Dendritic cell treated with granulocyte-macrophage colony-stimulating factor and Interleukin-4, amounts not matched to agents 40 ng/mL and 50 ng/mL, for 4 days (primary cell): ENCODE data around the gene RETREG3.
"Not testable (repeated sequence)": the region's sequence is repeated elsewhere in the genome, so short reads cannot be mapped to it uniquely, and the experiment has no call there.

Experiments used
- H3K27ac Mint-ChIP-seq: one replicate; pipeline ENCODE4 v1.8.0; 2022; ENCODE audit warnings: mild to moderate bottlenecking, mixed read lengths
- H3K27me3 Mint-ChIP-seq: one replicate; pipeline ENCODE4 v1.8.0; 2022; ENCODE audit warnings: mild to moderate bottlenecking, mixed read lengths
- H3K36me3 Mint-ChIP-seq: one replicate; pipeline ENCODE4 v1.8.0; 2022; ENCODE audit warnings: low read depth, mixed read lengths
- H3K4me1 Mint-ChIP-seq: one replicate; pipeline ENCODE4 v1.8.0; 2022; ENCODE audit warnings: low read depth, mixed read lengths
- H3K4me3 Mint-ChIP-seq: one replicate; pipeline ENCODE4 v1.8.0; 2022; ENCODE audit warnings: mild to moderate bottlenecking, moderate library complexity, mixed read lengths
- H3K9me3 Mint-ChIP-seq: one replicate; pipeline ENCODE4 v1.8.0; 2022; ENCODE audit warnings: mixed read lengths
- intact Hi-C: fragments of 100-400 bp; cut with micrococcal nuclease; formaldehyde crosslinking; loops from one replicate; pipeline ENCODE4 v1.15.0; 2022

RETREG3 gene

GRCh38 chr17:42559075-42559474, 50.1 kb downstream of the RETREG3 start:
- Mint-ChIP-seq H3K27ac (peak overlapping the region; percentile 23), H3K9me3 (no peaks in the 10 kb centered on the region), H3K4me1 (peaks cover 45% of the 10 kb centered on the region), H3K4me3 (no peak overlapping the region), H3K36me3 (peaks cover 32% of the 10 kb centered on the region), H3K27me3 (peaks cover 1% of the 10 kb centered on the region)
- intact Hi-C loops = no loop called here

GRCh38 chr17:42555961-42556617, 53.1 kb downstream of the RETREG3 start:
- Mint-ChIP-seq H3K36me3 (peaks cover 29% of the 10 kb centered on the region), H3K4me1 (peaks cover 44% of the 10 kb centered on the region)
- H3K4me3 Mint-ChIP-seq, H3K27ac Mint-ChIP-seq, H3K9me3 Mint-ChIP-seq, H3K27me3 Mint-ChIP-seq, intact Hi-C loops: not testable (repeated sequence)

- H3K36me3 Mint-ChIP-seq = peaks cover 35% of the 10 kb centered on the region
- H3K27ac Mint-ChIP-seq = peak overlapping the region; percentile 89
- intact Hi-C loops = no loop called here
- peaks cover 44% of the 10 kb centered on the region for H3K4me1 Mint-ChIP-seq
- H3K4me3 Mint-ChIP-seq = peak overlapping the region; percentile 99
- peaks cover 6% of the 10 kb centered on the region for H3K27me3 Mint-ChIP-seq
- no peaks in the 10 kb centered on the region for H3K9me3 Mint-ChIP-seq
Observed at GRCh38 chr17:42555122-42555622, 54.0 kb downstream of the RETREG3 start.

GRCh38 chr17:42554250-42555121, 54.7 kb downstream of the RETREG3 start:
- H3K36me3 Mint-ChIP-seq = peaks cover 35% of the 10 kb centered on the region
- H3K9me3 Mint-ChIP-seq = no peaks in the 10 kb centered on the region
- peaks cover 40% of the 10 kb centered on the region for H3K4me1 Mint-ChIP-seq
- H3K27me3 Mint-ChIP-seq = peaks cover 7% of the 10 kb centered on the region
- intact Hi-C loops = no loop called here
- H3K4me3 Mint-ChIP-seq = peak overlapping the region; percentile 99
- peak overlapping the region; percentile 89 for H3K27ac Mint-ChIP-seq

GRCh38 chr17:42553866-42554249, 55.3 kb downstream of the RETREG3 start:
- peak overlapping the region; percentile 99 for H3K4me3 Mint-ChIP-seq
- H3K36me3 Mint-ChIP-seq = peaks cover 35% of the 10 kb centered on the region
- intact Hi-C loops = no loop called here
- H3K9me3 Mint-ChIP-seq = no peaks in the 10 kb centered on the region
- peaks cover 44% of the 10 kb centered on the region for H3K4me1 Mint-ChIP-seq
- H3K27me3 Mint-ChIP-seq = peaks cover 13% of the 10 kb centered on the region
- peak overlapping the region; percentile 89 for H3K27ac Mint-ChIP-seq

GRCh38 chr17:42553161-42553818, 55.9 kb downstream of the RETREG3 start:
- peak overlapping the region; percentile 99 for H3K4me3 Mint-ChIP-seq
- H3K36me3 Mint-ChIP-seq = peaks cover 35% of the 10 kb centered on the region
- H3K4me1 Mint-ChIP-seq = peaks cover 47% of the 10 kb centered on the region
- H3K27me3 Mint-ChIP-seq = peaks cover 19% of the 10 kb centered on the region
- H3K27ac Mint-ChIP-seq = peak overlapping the region; percentile 89
- no peaks in the 10 kb centered on the region for H3K9me3 Mint-ChIP-seq
- intact Hi-C loops = no loop called here

- H3K9me3 Mint-ChIP-seq, intact Hi-C loops: not testable (repeated sequence)
- H3K36me3 Mint-ChIP-seq = peaks cover 39% of the 10 kb centered on the region
- H3K27me3 Mint-ChIP-seq = peaks cover 24% of the 10 kb centered on the region
- H3K4me1 Mint-ChIP-seq = peaks cover 47% of the 10 kb centered on the region
- H3K27ac Mint-ChIP-seq = peak within 1 kb of the TSS; percentile 89
- peak within 1 kb of the TSS; percentile 99 for H3K4me3 Mint-ChIP-seq
Observed at GRCh38 chr17:42552736-42553135, 56.4 kb downstream of the RETREG3 start, which contains the start of gene HSD17B1. HSD17B1 (plus strand) TSS chr17:42552923; CDS start chr17:42552934, 11 bp downstream.

GRCh38 chr17:42548993-42549755, 60.0 kb downstream of the RETREG3 start:
- intact Hi-C loops = no loop called here
- H3K27ac Mint-ChIP-seq = no peak overlapping the region

GRCh38 chr17:42548070-42548837, 60.9 kb downstream of the RETREG3 start:
- H3K27ac Mint-ChIP-seq = no peak overlapping the region
- no peaks in the 10 kb centered on the region for H3K9me3 Mint-ChIP-seq
- peaks cover 57% of the 10 kb centered on the region for H3K36me3 Mint-ChIP-seq
- peaks cover 33% of the 10 kb centered on the region for H3K27me3 Mint-ChIP-seq
- H3K4me1 Mint-ChIP-seq = peaks cover 29% of the 10 kb centered on the region
- intact Hi-C loops = no loop called here
- H3K4me3 Mint-ChIP-seq = peak overlapping the region; percentile 15

More at GRCh38 chr17:42548993-42549755, 60.0 kb downstream of the RETREG3 start:
- peaks cover 54% of the 10 kb centered on the region for H3K36me3 Mint-ChIP-seq
- peaks cover 33% of the 10 kb centered on the region for H3K27me3 Mint-ChIP-seq
- peaks cover 38% of the 10 kb centered on the region for H3K4me1 Mint-ChIP-seq
- no peaks in the 10 kb centered on the region for H3K9me3 Mint-ChIP-seq
- no peak overlapping the region for H3K4me3 Mint-ChIP-seq

GRCh38 chr17:42547698-42548069, 61.5 kb downstream of the RETREG3 start:
- Mint-ChIP-seq H3K4me1 (peaks cover 24% of the 10 kb centered on the region), H3K9me3 (no peaks in the 10 kb centered on the region), H3K27me3 (peaks cover 33% of the 10 kb centered on the region), H3K27ac (no peak overlapping the region), H3K4me3 (no peak overlapping the region), H3K36me3 (peaks cover 58% of the 10 kb centered on the region)
- intact Hi-C loops = no loop called here

- Mint-ChIP-seq H3K27ac (no peak overlapping the region), H3K4me1 (peaks cover 17% of the 10 kb centered on the region), H3K9me3 (no peaks in the 10 kb centered on the region), H3K36me3 (peaks cover 59% of the 10 kb centered on the region), H3K4me3 (no peak overlapping the region), H3K27me3 (peaks cover 33% of the 10 kb centered on the region)
- intact Hi-C loops = no loop called here
Observed at GRCh38 chr17:42547001-42547461, 62.1 kb downstream of the RETREG3 start.

- H3K27me3 Mint-ChIP-seq = peaks cover 31% of the 10 kb centered on the region
- H3K27ac Mint-ChIP-seq = not testable (repeated sequence)
Observed at GRCh38 chr17:42545755-42546505, 63.2 kb downstream of the RETREG3 start.

More at GRCh38 chr17:42545755-42546505, 63.2 kb downstream of the RETREG3 start:
- intact Hi-C loops, H3K9me3 Mint-ChIP-seq, H3K4me3 Mint-ChIP-seq: not testable (repeated sequence)
- H3K4me1 Mint-ChIP-seq = peaks cover 12% of the 10 kb centered on the region
- peaks cover 62% of the 10 kb centered on the region for H3K36me3 Mint-ChIP-seq
